Endothelial cell of umbilical vein (primary cell): ENCODE measurements around the gene ZNF609. TPM values are rescaled to one million over a fixed set of nuclear protein-coding genes. Genes with fewer than 3 reads are reported as not detected.

ENCODE experiments used
- BruUV-seq: library from RNA; stranded (reverse); fragments of 400-500 nt; replicated peaks from 2 replicates; lab custom pipeline; 2021; lab: Mats Ljungman, UMichigan
- CTCF ChIA-PET: fragments of 300-600, 350-600 bp; sonication (Branson Sonifier 250); formaldehyde crosslinking; loops from one replicate; lab custom pipeline; 2021; ENCODE audit warnings: antibody characterized with exemption, inconsistent platforms; lab: Charles Lee
- POLR2A ChIA-PET: fragments of 300-600, 350-600 bp; sonication (Branson Sonifier 250); formaldehyde crosslinking; loops from one replicate; lab custom pipeline; 2021; ENCODE audit warnings: antibody characterized with exemption, inconsistent platforms; lab: Charles Lee
- DNase-seq: peaks from one replicate; pipeline ENCODE4 v3.0.0-alpha.2; 2011; ENCODE audit warnings: low read depth, low spot score
- FAIRE-seq: peaks from 2 replicates; lab custom pipeline; 2011; peaks lifted over from hg19 to GRCh38; lab: Jason Lieb, UNC
- H2AFZ ChIP-seq: 2 replicates; pipeline ENCODE4 v1.6.0; 2012; ENCODE audit warnings: low read depth, low read length, control low read depth, inconsistent platforms
- H3K27ac ChIP-seq: 2 replicates; pipeline ENCODE4 v1.5.1; 2011; ENCODE audit warnings: low read depth, mild to moderate bottlenecking, control low read depth, low read length, moderate library complexity; ENCODE audit not compliant: insufficient read depth
- H3K27me3 ChIP-seq, 2 experiments: 2 replicates each; pipeline versions ENCODE4 v1.6.0 to v1.6.1; 2011; ENCODE audit warnings: low read length in 2 of 2, mixed read lengths in 1 of 2; ENCODE audit not compliant: control insufficient read depth in 2 of 2, insufficient read depth in 2 of 2
- H3K36me3 ChIP-seq, 2 experiments: 2 replicates in 1 of 2; 3 replicates in 1 of 2; pipeline ENCODE4 v1.5.1; 2011; ENCODE audit warnings: low read length in 2 of 2, mild to moderate bottlenecking in 1 of 2, moderate library complexity in 1 of 2; ENCODE audit not compliant: control insufficient read depth in 2 of 2, insufficient read depth in 2 of 2; ENCODE audit errors: extremely low read depth in 1 of 2
- H3K4me1 ChIP-seq: 3 replicates; pipeline ENCODE4 v1.5.1; 2011; ENCODE audit warnings: mild to moderate bottlenecking, low read length; ENCODE audit not compliant: control insufficient read depth, insufficient read depth; ENCODE audit errors: extremely low read depth
- H3K4me2 ChIP-seq: 2 replicates; pipeline ENCODE4 v1.6.1; 2011; ENCODE audit warnings: low read length, control low read depth, mixed read lengths; ENCODE audit not compliant: insufficient read depth
- H3K4me3 ChIP-seq, 3 experiments: fragments of 200-600 bp in 1 of 3; sonication (generic), shearing (Covaris generic) in 1 of 3; replicated peaks in 1 of 3; 2 replicates each; pipeline ENCODE4 v1.5.1; 2011 to 2016; ENCODE audit warnings: control low read depth in 3 of 3, low read length in 3 of 3, mild to moderate bottlenecking in 2 of 3, inconsistent platforms in 1 of 3, low read depth in 1 of 3, moderate library complexity in 1 of 3; ENCODE audit not compliant: insufficient read depth in 1 of 3
- H3K79me2 ChIP-seq: 2 replicates; pipeline ENCODE4 v1.6.0; 2012; ENCODE audit warnings: low read length, inconsistent platforms; ENCODE audit not compliant: control insufficient read depth, insufficient read depth
- H3K9ac ChIP-seq: replicated peaks from 2 replicates; pipeline ENCODE3; 2011; ENCODE audit warnings: low read length, control low read depth; ENCODE audit not compliant: insufficient read depth; ENCODE audit errors: extremely low read depth
- H3K9me1 ChIP-seq: replicated peaks from 3 replicates; pipeline ENCODE4 v1.6.0; 2011; ENCODE audit warnings: mild to moderate bottlenecking, low read length; ENCODE audit not compliant: control insufficient read depth, insufficient read depth; ENCODE audit errors: extremely low read depth
- H3K9me3 ChIP-seq: replicated peaks from 2 replicates; pipeline ENCODE4 v1.5.1; 2012; ENCODE audit warnings: low read length, inconsistent platforms; ENCODE audit not compliant: control insufficient read depth, insufficient read depth
- H4K20me1 ChIP-seq: replicated peaks from 2 replicates; pipeline ENCODE3; 2011; ENCODE audit warnings: mild to moderate bottlenecking, low read length; ENCODE audit not compliant: control insufficient read depth, insufficient read depth; ENCODE audit errors: extremely low read depth
- EZH2 ChIP-seq: IDR thresholded peaks from 2 replicates; pipeline ENCODE4 v1.6.1; 2012; ENCODE audit warnings: borderline replicate concordance, low read depth, mild to moderate bottlenecking, moderate library complexity, low read length, inconsistent platforms; ENCODE audit not compliant: severe bottlenecking
- FOS ChIP-seq: IDR thresholded peaks from 2 replicates; pipeline ENCODE4 v1.6.1; 2011; ENCODE audit warnings: mild to moderate bottlenecking, low read length, moderate library complexity, borderline replicate concordance; ENCODE audit not compliant: insufficient read depth
- JUN ChIP-seq: IDR thresholded peaks from 2 replicates; pipeline ENCODE4 v1.6.1; 2011; ENCODE audit warnings: borderline replicate concordance, low read depth; ENCODE audit not compliant: insufficient read length, insufficient read depth
- MYC ChIP-seq: IDR thresholded peaks from one replicate; pipeline ENCODE4 v1.6.1; 2011; ENCODE audit warnings: mild to moderate bottlenecking, low read depth, low read length
- POLR2A ChIP-seq: IDR thresholded peaks from 2 replicates; pipeline ENCODE4 v1.6.1; 2012; ENCODE audit warnings: low read depth, mild to moderate bottlenecking, control low read depth, low read length
- dilution Hi-C: fragments of 300-500 bp; cut with MboI; formaldehyde crosslinking; loops from one replicate; pipeline ENCODE4 v1.15.0; 2019; ENCODE audit warnings: low sequenced_read_pairs; ENCODE audit not compliant: extremely low pct_ligation_motif_present
- intact Hi-C: fragments of 100-400 bp; cut with micrococcal nuclease; formaldehyde crosslinking; loops from one replicate; pipeline ENCODE4 v1.10.0; 2022
- polyA plus RNA-seq, 4 experiments: library from polyadenylated mRNA; depleted of rRNA in 3 of 4; stranded (reverse) in 3 of 4; unstranded in 1 of 4; fragments of >200 nt; gene quantifications; 2 replicates each; pipeline versions ENCODE4 v1.2.1 to v1.2.3, GENCODE V29; 2011 to 2012; ENCODE audit warnings: missing spikeins in 1 of 4
- total RNA-seq: library from RNA; stranded (reverse); gene quantifications from 2 replicates; pipeline ENCODE4 v1.2.3, GENCODE V29; 2021
- TF ChIP-seq, protein P1 (sequence below), 2 donors: IDR thresholded peaks; 1 replicate in 1 of 2; 2 replicates in 1 of 2; pipeline ENCODE4 v1.5.1; 2011; ENCODE audit warnings: low read length in 2 of 2, mild to moderate bottlenecking in 2 of 2, moderate library complexity in 2 of 2, control low read depth in 1 of 2, inconsistent platforms in 1 of 2, low read depth in 1 of 2; ENCODE audit not compliant: insufficient read depth in 1 of 2; ENCODE audit errors: extremely low read depth in 1 of 2

ZNF609 gene
- total and polyA plus RNA-seq, 2 donors (not counting 3 experiments of a cell fraction or from before 2014, with no cell fraction given): 18.2 to 49.6 TPM

DNA sequence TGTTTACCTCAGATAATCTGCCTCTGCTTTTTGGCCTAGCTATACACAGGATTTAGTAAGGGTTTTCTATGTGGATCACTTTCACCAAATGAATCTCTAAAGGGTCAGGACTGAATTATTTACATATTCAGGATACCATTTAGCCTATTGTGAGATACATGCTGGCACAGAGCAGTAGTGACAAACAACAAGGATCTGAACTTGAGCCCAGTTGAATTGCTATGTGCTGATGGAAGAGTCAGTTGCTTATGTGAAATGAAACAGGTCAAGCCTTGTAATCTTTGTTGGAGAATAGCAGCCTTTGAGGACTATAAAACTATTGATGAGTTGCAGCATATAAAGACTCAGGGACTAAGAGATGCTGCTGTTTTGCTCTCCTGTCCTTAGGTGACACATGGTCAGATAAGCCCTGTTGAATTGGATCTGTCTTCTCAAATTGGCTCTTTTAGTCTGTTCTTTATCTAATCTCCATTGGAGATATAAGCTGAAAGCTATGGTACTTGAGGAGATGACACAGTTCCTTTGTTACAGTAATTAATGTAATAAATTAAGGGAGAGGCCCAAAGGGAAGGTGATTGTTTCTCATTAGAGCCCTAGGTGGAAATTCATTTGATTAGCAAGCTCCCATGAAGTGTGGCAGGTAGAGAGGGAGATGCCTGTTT is 30.4 kb downstream of the ZNF609 start:
- Histone ChIP-seq H2AFZ (no peak overlapping the region), H3K9me1 (no peaks in the 10 kb centered on the region), H3K4me1 (no peaks in the 10 kb centered on the region), H3K9me3 (no peaks in the 10 kb centered on the region), H3K4me2 (no peak overlapping the region), H3K36me3 (no peaks in the 10 kb centered on the region), H4K20me1 (peaks cover 6% of the 10 kb centered on the region), H3K9ac (no peak overlapping the region), H3K27me3 (no peaks in the 10 kb centered on the region), H3K27ac (no peak overlapping the region), H3K79me2 (peaks cover 47% of the 10 kb centered on the region), H3K4me3 (no peak overlapping the region)
- DNase-seq (no peak), FAIRE-seq (no peak)
- BruUV-seq: no TSS peak
- TF ChIP-seq, protein P1, sequence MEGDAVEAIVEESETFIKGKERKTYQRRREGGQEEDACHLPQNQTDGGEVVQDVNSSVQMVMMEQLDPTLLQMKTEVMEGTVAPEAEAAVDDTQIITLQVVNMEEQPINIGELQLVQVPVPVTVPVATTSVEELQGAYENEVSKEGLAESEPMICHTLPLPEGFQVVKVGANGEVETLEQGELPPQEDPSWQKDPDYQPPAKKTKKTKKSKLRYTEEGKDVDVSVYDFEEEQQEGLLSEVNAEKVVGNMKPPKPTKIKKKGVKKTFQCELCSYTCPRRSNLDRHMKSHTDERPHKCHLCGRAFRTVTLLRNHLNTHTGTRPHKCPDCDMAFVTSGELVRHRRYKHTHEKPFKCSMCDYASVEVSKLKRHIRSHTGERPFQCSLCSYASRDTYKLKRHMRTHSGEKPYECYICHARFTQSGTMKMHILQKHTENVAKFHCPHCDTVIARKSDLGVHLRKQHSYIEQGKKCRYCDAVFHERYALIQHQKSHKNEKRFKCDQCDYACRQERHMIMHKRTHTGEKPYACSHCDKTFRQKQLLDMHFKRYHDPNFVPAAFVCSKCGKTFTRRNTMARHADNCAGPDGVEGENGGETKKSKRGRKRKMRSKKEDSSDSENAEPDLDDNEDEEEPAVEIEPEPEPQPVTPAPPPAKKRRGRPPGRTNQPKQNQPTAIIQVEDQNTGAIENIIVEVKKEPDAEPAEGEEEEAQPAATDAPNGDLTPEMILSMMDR (IDR thresholded peaks at IDR 0.05; ENCODE audit: extremely low read depth in 1 of 2, insufficient read depth in 1 of 2, low read depth in 1 of 2, low read length in 2 of 2): no peak
- TF ChIP-seq POLR2A (no peak), EZH2 (no peak), MYC (no peak), JUN (no peak), FOS (no peak)
- ChIA-PET POLR2A (no interaction called here), CTCF (interaction anchor here (0.7 to 1.8 kb wide), 3 partner anchors 10 to 163 kb away, joined by 3 to 4 read pairs (median 3); no protein-coding TSS in a partner anchor)
- dilution Hi-C loops: no loop called here
- intact Hi-C loops: no loop called here
